ENCODE results near the gene GPR4.

GPR4 gene

GRCh38 chr19:45558399-45558878 is 43.6 kb downstream of the GPR4 start:
- TF ChIP-seq TEAD4 (IDR thresholded peaks at IDR 0.05) = no peak
- TF ChIP-seq RAD21 (IDR thresholded peaks at IDR 0.05; ENCODE audit: low read depth) = peak; percentile 79

GRCh38 chr19:45556835-45557234 is 45.2 kb downstream of the GPR4 start:
- TF ChIP-seq YY1 (IDR thresholded peaks at IDR 0.05; ENCODE audit: low read depth) (no peak), TEAD4 (IDR thresholded peaks at IDR 0.05) (no peak), TAF1 (IDR thresholded peaks at IDR 0.05; ENCODE audit: low read depth) (no peak), CREB1 (IDR thresholded peaks at IDR 0.05; ENCODE audit: low read depth) (no peak), ZBTB7A (IDR thresholded peaks at IDR 0.05; ENCODE audit: low read depth) (no peak), USF1 (IDR thresholded peaks at IDR 0.05) (no peak)
- TF ChIP-seq, protein P1, sequence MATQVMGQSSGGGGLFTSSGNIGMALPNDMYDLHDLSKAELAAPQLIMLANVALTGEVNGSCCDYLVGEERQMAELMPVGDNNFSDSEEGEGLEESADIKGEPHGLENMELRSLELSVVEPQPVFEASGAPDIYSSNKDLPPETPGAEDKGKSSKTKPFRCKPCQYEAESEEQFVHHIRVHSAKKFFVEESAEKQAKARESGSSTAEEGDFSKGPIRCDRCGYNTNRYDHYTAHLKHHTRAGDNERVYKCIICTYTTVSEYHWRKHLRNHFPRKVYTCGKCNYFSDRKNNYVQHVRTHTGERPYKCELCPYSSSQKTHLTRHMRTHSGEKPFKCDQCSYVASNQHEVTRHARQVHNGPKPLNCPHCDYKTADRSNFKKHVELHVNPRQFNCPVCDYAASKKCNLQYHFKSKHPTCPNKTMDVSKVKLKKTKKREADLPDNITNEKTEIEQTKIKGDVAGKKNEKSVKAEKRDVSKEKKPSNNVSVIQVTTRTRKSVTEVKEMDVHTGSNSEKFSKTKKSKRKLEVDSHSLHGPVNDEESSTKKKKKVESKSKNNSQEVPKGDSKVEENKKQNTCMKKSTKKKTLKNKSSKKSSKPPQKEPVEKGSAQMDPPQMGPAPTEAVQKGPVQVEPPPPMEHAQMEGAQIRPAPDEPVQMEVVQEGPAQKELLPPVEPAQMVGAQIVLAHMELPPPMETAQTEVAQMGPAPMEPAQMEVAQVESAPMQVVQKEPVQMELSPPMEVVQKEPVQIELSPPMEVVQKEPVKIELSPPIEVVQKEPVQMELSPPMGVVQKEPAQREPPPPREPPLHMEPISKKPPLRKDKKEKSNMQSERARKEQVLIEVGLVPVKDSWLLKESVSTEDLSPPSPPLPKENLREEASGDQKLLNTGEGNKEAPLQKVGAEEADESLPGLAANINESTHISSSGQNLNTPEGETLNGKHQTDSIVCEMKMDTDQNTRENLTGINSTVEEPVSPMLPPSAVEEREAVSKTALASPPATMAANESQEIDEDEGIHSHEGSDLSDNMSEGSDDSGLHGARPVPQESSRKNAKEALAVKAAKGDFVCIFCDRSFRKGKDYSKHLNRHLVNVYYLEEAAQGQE (IDR thresholded peaks at IDR 0.05; ENCODE audit: low read depth) = no peak

DNA sequence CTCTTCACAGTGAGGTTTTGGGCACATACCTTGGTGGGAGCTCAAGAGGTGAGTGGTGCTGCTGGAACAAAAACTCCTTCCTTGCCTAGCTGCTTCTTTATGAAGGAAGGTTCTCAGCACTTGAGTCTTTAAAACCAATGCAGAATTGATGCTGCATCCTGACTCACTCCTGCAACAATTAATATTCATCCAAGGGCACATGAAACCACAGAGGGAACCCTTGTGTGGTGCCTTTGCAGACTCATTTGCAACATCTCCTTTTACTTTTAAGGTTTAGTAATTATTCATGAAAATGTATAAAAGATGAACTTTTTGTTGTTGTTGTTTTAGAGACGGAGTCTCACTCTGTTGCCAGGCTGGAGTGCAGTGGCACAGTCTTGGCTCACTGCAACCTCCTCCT is 47.5 kb downstream of the GPR4 start:
- TF ChIP-seq USF1 (IDR thresholded peaks at IDR 0.05) = no peak
- no peak for TF ChIP-seq TAF1 (IDR thresholded peaks at IDR 0.05; ENCODE audit: low read depth)
- TF ChIP-seq NFIC (IDR thresholded peaks at IDR 0.05) = no peak
- TF ChIP-seq CREB1 (IDR thresholded peaks at IDR 0.05; ENCODE audit: low read depth) = no peak
- TF ChIP-seq, protein P2, sequence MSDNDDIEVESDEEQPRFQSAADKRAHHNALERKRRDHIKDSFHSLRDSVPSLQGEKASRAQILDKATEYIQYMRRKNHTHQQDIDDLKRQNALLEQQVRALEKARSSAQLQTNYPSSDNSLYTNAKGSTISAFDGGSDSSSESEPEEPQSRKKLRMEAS (IDR thresholded peaks at IDR 0.05) = no peak
- TF ChIP-seq, protein P1 (IDR thresholded peaks at IDR 0.05; ENCODE audit: low read depth) = no peak
- no peak for TF ChIP-seq CEBPB (IDR thresholded peaks at IDR 0.05)
- TF ChIP-seq FOXM1 (IDR thresholded peaks at IDR 0.05; ENCODE audit: borderline replicate concordance, low read depth) = no peak
- TF ChIP-seq RAD21 (IDR thresholded peaks at IDR 0.05; ENCODE audit: low read depth) = no peak
- no peak for TF ChIP-seq EP300 (IDR thresholded peaks at IDR 0.05; ENCODE audit: borderline replicate concordance)
- no peak for TF ChIP-seq TCF12 (IDR thresholded peaks at IDR 0.05; ENCODE audit: low read depth)
- no peak for TF ChIP-seq ZBTB7A (IDR thresholded peaks at IDR 0.05; ENCODE audit: low read depth)
- no peak for TF ChIP-seq YY1 (IDR thresholded peaks at IDR 0.05; ENCODE audit: low read depth)
- no peak for TF ChIP-seq TEAD4 (IDR thresholded peaks at IDR 0.05)
- no peak for TF ChIP-seq EGR1 (IDR thresholded peaks at IDR 0.05)

- no peak for TF ChIP-seq TAF1 (IDR thresholded peaks at IDR 0.05; ENCODE audit: low read depth)
These were observed 48.5 kb downstream of the GPR4 start for GRCh38 chr19:45553464-45553863.

- TF ChIP-seq EP300 (IDR thresholded peaks at IDR 0.05; ENCODE audit: borderline replicate concordance) (no peak), YY1 (IDR thresholded peaks at IDR 0.05; ENCODE audit: low read depth) (0 out of 2 replicates have a peak, but pooled peaks have one; percentile 36)
These were observed 53.9 kb downstream of the GPR4 start for GRCh38 chr19:45547965-45548609.

DNA sequence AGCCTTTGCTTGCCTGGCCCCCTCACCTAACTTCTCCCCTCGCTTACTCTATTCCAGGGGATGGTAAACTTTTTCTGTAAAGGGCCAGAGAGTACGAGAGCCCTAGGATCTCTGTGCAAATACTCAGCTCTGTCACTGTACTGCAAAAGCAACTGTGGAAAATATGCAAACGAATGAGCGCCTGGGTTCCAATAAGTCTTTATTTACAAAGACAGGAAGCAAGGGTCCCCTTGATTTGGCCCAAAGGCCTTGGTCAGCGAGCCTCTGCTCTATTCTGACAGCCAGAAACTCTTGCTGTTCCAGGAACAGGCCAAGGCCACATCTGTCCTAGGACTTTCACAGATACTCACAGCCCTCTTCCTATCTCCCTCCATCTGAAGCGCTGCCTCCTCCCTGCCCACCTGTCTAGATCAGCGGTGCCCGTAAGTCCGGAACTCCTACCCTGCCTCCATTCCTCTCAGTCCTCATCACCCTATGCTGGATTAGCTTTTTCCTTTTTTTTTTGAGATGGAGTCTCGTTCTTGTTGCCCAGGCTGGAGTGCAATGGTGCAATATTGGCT is 54.7 kb downstream of the GPR4 start:
- TF ChIP-seq RAD21 (IDR thresholded peaks at IDR 0.05; ENCODE audit: low read depth) = no peak
- TF ChIP-seq, protein P1 (IDR thresholded peaks at IDR 0.05; ENCODE audit: low read depth) = no peak
